Gastroesophageal sphincter (tissue), 3 donors: ENCODE data around the gene DNAAF9.

Experiments
- CTCF ChIP-seq, 4 experiments: fragments of 200-600 bp in 2 of 4; fragments of 450-650 bp in 2 of 4; sonication (generic) in 1 of 4; IDR thresholded peaks; one replicate each; pipeline ENCODE4 v1.5.1; 2017 to 2019; ENCODE audit warnings: antibody characterized with exemption in 4 of 4, mild to moderate bottlenecking in 2 of 4, moderate library complexity in 2 of 4
- POLR2AphosphoS5 ChIP-seq: sonication (generic); formaldehyde crosslinking; IDR thresholded peaks from one replicate; pipeline ENCODE4 v1.6.1; 2017; ENCODE audit warnings: antibody characterized with exemption

GRCh38 chr20:3430376-3431069 lies 23.1 kb upstream of the DNAAF9 start:
- TF ChIP-seq CTCF (IDR thresholded peaks at IDR 0.05) (no peak), POLR2AphosphoS5 (no peak)
